Mesodermal cell (in vitro differentiated cells): ENCODE data around the gene C1orf116.

Experiments
- H3K27ac ChIP-seq: 2 replicates; pipeline ENCODE4 v1.7.0; 2013; ENCODE audit warnings: mild to moderate bottlenecking, low read depth, low read length, moderate library complexity; ENCODE audit not compliant: severe bottlenecking
- H3K36me3 ChIP-seq: 2 replicates; pipeline ENCODE4 v1.7.1; 2013; ENCODE audit warnings: mild to moderate bottlenecking, low read length, moderate library complexity; ENCODE audit not compliant: control insufficient read depth, insufficient read depth
- H3K4me1 ChIP-seq: one replicate; pipeline ENCODE4 v1.7.1; 2013; ENCODE audit warnings: mild to moderate bottlenecking, low read length; ENCODE audit not compliant: insufficient read depth, control insufficient read depth, poor library complexity, severe bottlenecking
- H3K4me3 ChIP-seq: 2 replicates; pipeline ENCODE4 v1.7.0; 2013; ENCODE audit warnings: low read length, control low read depth, mild to moderate bottlenecking; ENCODE audit not compliant: insufficient read depth, poor library complexity, severe bottlenecking; ENCODE audit errors: extremely low read depth
- H3K9me3 ChIP-seq: 2 replicates; pipeline ENCODE4 v1.7.1; 2013; ENCODE audit warnings: mild to moderate bottlenecking, low read length, moderate library complexity; ENCODE audit not compliant: control insufficient read depth
- WGBS, 2 experiments: methylation state at CpG; one replicate each; pipeline ENCODE4 v1.1.5; 2013; ENCODE audit warnings: missing lambda C conversion rate in 2 of 2; ENCODE audit not compliant: insufficient coverage in 2 of 2; 5-methylcytosine and 5-hydroxymethylcytosine counted together

The C1orf116 gene

DNA sequence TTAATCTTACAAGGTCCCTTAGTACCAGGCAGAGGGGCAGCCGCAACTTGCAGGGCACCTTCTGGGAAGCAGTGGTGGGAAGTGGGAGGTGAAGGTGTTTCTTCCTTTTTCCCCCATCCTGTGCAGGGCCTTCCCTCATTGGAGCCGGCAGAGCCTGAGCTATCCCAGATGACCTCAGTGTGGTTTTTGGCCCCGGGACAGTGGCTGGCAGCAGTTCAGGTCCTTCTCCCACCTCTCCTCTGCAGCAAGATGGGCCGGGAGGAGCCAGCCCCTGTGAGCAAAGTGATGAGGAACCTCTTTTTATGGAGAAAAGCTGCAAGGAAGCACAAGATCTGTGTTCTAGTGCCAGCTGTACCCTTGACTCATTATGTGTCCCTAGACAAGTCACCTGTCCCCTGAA lies 27.3 kb upstream of the C1orf116 start:
- Histone ChIP-seq H3K36me3 (peaks cover 14% of the 10 kb centered on the region), H3K4me3 (no peak overlapping the region), H3K4me1 (no peaks in the 10 kb centered on the region), H3K9me3 (no peaks in the 10 kb centered on the region), H3K27ac (no peak overlapping the region)
- WGBS, 2 experiments: 100% methylated on average over 1 to 2 of the region's 4 CpGs

DNA sequence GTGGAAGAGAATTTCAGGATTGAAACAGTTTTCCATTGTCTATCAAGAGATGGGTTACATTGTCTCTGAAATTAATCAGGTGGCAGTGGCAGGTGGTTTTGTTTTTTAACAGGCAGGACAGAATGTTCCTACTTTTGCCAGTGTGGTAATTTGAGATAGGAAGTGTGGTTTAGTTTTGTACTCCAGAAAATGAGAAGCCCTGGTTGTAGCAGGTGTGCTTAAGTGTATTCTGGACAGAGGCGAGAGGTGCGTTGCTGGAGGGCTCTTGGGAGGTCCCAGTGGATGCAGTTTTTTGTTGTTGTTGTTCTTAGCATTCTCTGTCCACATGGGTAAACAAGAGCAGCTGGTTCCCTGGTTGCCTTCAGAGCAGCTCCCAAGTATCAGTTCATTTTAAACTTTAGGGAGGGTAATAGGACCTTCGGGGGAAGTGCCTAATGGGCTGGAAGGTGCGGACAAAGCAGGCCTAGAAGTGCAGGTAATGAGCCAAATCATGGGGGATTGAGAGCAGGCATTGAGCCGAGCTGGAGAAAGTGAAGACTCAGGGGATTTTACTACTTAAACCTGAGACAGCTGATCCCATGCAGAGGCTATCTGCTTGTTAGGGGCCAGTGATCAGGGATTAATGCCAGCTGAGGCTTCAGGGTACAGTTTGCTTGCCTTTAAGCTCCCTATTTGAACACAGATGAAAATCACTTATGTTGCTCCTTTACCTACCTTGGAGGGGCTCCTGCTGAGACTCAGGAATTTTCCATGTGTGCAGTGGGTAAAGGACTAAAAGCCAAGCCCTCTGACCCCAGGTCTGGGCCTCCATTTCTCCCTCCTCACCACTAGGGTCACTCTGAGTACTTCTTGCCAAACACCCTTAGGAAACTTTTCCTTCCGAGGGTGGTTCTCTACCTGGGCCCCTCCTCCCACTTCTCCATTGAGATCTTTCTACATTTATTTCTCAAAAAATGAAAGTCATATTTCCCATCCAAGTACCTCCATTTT lies 26.6 kb upstream of the C1orf116 start:
- Histone ChIP-seq H3K27ac (no peak overlapping the region), H3K36me3 (peaks cover 8% of the 10 kb centered on the region), H3K4me1 (no peaks in the 10 kb centered on the region), H3K9me3 (no peaks in the 10 kb centered on the region), H3K4me3 (no peak overlapping the region)
- 86 to 92% methylated on average over 6 of the region's 6 CpGs for WGBS, 2 experiments

- 100% methylated on average over 2 of the region's 4 CpGs for WGBS, 2 experiments
- Histone ChIP-seq H3K4me1 (no peaks in the 10 kb centered on the region), H3K4me3 (no peak overlapping the region), H3K36me3 (peaks cover 8% of the 10 kb centered on the region), H3K27ac (no peak overlapping the region), H3K9me3 (no peaks in the 10 kb centered on the region)
Observed at GRCh38 chr1:207058252-207058651, 25.7 kb upstream of the C1orf116 start.

- H3K36me3 ChIP-seq: no peaks in the 10 kb centered on the region
- H3K27ac ChIP-seq: no peak overlapping the region
- H3K4me3 ChIP-seq: no peak overlapping the region
- no peaks in the 10 kb centered on the region for H3K4me1 ChIP-seq
- 97 to 98% methylated on average over 4 of the region's 6 CpGs for WGBS, 2 experiments
- no peaks in the 10 kb centered on the region for H3K9me3 ChIP-seq
Observed at GRCh38 chr1:207056673-207057072, 24.1 kb upstream of the C1orf116 start.

GRCh38 chr1:207055386-207056001 lies 22.9 kb upstream of the C1orf116 start:
- Histone ChIP-seq H3K4me3 (no peak overlapping the region), H3K9me3 (no peaks in the 10 kb centered on the region), H3K4me1 (no peaks in the 10 kb centered on the region), H3K36me3 (no peaks in the 10 kb centered on the region), H3K27ac (no peak overlapping the region)
- WGBS, 2 experiments: 83 to 93% methylated on average over 1 to 2 of the region's 3 CpGs

DNA sequence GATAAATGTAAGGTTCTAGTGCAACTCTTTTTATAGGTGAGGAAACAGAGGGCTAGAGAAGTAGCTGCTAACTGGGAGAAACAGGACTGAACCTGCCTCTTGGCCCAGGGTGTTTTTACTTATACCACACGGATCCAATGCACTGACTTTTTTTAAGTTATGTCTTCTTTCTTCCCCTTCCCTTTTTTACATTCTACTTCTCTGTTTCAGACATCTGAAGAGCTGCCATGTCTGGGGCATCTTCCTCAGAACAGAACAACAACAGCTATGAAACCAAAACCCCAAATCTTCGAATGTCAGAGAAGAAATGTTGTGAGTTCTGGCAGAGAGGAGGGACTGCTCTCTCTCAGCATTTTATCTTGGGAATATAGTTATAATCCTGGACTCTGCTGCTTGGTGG lies 21.9 kb upstream of the C1orf116 start:
- Histone ChIP-seq H3K27ac (no peak overlapping the region), H3K9me3 (no peaks in the 10 kb centered on the region), H3K4me1 (peaks cover 2% of the 10 kb centered on the region), H3K36me3 (peaks cover 2% of the 10 kb centered on the region), H3K4me3 (no peak overlapping the region)
- WGBS, 2 experiments: 100% methylated on average over 1 of the region's 2 CpGs; no CpG with 5 or more reads in 1 of the 2 experiments

- Histone ChIP-seq H3K4me3 (peak within 1 kb of the TSS; percentile 62), H3K36me3 (peaks cover 13% of the 10 kb centered on the region), H3K4me1 (peaks cover 4% of the 10 kb centered on the region), H3K9me3 (no peaks in the 10 kb centered on the region), H3K27ac (peak within 1 kb of the TSS; percentile 78)
- 1 to 3% methylated on average over 39 to 40 of the region's 56 CpGs for WGBS, 2 experiments
Observed at GRCh38 chr1:207052911-207053769, 20.6 kb upstream of the C1orf116 start, which contains the start of gene PFKFB2. Gene PFKFB2, plus strand, starts transcription at chr1:207053275. Its CDS starts 1,443 bp downstream, at chr1:207054718.

- Histone ChIP-seq H3K4me1 (peaks cover 4% of the 10 kb centered on the region), H3K9me3 (no peaks in the 10 kb centered on the region), H3K27ac (peak within 1 kb of the TSS; percentile 93), H3K36me3 (peaks cover 21% of the 10 kb centered on the region), H3K4me3 (peak within 1 kb of the TSS; percentile 97)
- WGBS, 2 experiments: 84 to 86% methylated on average over 9 to 10 of the region's 15 CpGs
Observed at GRCh38 chr1:207051191-207051943, 18.8 kb upstream of the C1orf116 start, which contains the start of gene YOD1. Gene YOD1, minus strand, starts transcription at chr1:207051208. Its CDS starts 178 bp downstream, at chr1:207051030.

DNA sequence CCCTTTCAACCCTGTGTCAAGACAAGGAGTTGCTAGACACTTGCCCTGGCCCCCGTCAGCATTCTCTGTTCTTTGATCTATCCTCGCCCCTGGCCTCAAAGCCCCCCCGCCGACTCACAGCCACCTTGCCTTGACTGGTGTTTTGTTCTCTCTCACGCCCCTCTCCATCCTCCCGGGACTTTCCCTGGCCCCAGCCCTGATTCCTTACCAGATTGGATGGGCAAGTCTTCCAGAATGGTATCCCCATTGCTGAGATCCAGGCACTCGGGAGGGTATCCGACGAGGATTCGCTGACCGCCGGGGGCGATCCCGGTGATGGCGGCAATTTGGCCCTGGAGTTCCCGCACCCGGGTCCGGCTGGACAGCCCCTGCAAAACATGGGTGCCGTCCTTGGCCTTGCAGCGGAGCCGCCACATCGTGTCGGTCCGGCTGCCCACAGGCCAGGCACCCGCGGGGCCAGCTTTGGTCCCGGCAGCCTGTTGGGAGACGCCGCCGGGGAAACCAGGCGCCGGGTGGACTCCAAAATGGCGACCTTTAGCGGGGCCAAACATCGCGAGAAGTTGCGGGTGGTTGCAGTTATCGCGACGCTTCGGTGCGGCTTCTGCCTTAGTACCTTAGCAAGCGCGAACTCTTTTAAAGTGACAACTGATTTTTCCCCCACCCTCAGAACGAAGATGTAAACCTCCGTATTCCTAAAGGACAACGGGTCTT lies 18.1 kb upstream of the C1orf116 start:
- peaks cover 24% of the 10 kb centered on the region for H3K36me3 ChIP-seq
- 2 to 5% methylated on average over 29 to 46 of the region's 47 CpGs for WGBS, 2 experiments
- no peaks in the 10 kb centered on the region for H3K9me3 ChIP-seq
- H3K4me3 ChIP-seq: peak overlapping the region; percentile 97
- H3K27ac ChIP-seq: peak overlapping the region; percentile 93
- peaks cover 4% of the 10 kb centered on the region for H3K4me1 ChIP-seq
